ENCODE data around the gene MCAT. TPM values are rescaled to one million over a fixed set of nuclear protein-coding genes. Genes with fewer than 3 reads are reported as not detected.

MCAT gene
- polyA plus RNA-seq, 1 of the 3 experiments (the other 2 are of a cell fraction) = 12.0 TPM

DNA sequence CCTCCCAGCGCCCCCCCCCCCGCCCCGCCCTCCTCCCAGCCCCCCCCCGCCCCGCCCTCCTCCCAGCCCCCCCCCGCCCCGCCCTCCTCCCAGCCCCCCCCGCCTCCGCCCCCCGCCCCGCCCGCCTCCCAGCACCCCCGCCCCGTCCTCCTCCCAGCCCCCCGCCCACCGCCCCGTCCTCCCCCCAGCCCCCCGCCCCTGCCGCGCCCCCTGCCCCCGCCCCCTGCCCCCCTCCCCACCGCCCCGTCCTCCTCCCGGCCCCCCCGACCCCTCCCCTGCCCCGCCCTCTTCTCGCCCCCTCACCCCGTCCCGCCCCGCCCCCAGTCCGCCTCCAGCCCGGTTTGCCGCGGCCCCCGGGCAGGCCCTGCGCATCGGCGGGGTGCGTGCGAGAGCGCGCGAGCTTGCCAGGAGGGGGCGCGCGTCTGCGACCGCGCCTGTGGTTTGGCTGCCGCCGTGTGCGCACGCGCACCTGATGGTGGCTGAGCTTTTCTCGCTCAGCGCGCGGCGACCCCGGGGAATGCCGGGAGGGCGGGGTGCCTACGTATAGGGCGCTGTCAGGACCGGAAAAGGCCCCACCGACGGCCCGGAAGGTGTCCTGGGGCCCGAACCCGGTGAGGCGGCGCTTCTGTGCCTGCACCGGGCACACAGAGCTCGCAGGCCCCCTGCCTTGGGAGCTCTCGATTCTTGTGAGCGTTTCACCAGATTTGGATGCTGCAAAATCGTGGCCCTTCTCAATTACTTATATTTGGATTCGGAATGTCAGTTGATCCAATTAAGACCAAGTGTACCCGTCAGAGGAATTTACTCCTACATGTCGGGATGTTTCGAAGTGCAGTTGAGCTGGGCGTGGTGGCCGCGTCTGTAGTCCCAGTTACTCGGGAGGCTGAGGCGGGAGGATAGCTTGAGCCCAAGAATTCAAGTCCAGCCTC is 44.2 kb upstream of the MCAT start:
- Histone ChIP-seq H3K79me2 (ENCODE audit: insufficient read depth) (peaks cover 2% of the 10 kb centered on the region; the same call in 1 of the 2 replicates), H3K4me2 (peak overlapping the region; percentile 74), H3F3A (replicated peaks; ENCODE audit: insufficient read depth) (peaks cover 4% of the 10 kb centered on the region), H3K36me3 (replicated peaks in 1 of 2; ENCODE audit: control insufficient read depth in 1 of 2, insufficient read depth in 2 of 2, low read length in 1 of 2) (peaks cover 0 to under 1% of the 10 kb centered on the region in 2 experiments), H3K4me3 (ENCODE audit: low read depth in 2 of 2, low read length in 1 of 2) (peak overlapping the region; percentile 41 to 60), H2AFZ (ENCODE audit: low read depth) (peak overlapping the region; percentile 90; the same call in 1 of the 2 replicates), H3K27me3 (ENCODE audit: insufficient read depth) (no peaks in the 10 kb centered on the region), H3K27ac (ENCODE audit: low read depth in 2 of 2, low read length in 1 of 2) (peak overlapping the region; percentile 69 to 80), H3K9me2 (no peaks in the 10 kb centered on the region), H3K9me3 (no peaks in the 10 kb centered on the region), H3K4me1 (ENCODE audit: control insufficient read depth in 1 of 2, insufficient read depth in 2 of 2, low read depth in 1 of 2, low read length in 1 of 2) (peaks cover 0 to 10% of the 10 kb centered on the region in 2 experiments; a peak in 1 of 4 replicates), H3K9ac (peak overlapping the region; percentile 54; the same call in 1 of the 2 replicates), H4K20me1 (ENCODE audit: insufficient read depth) (no peaks in the 10 kb centered on the region)
- ChIA-PET POLR2A (interaction anchor here (0.6 to 1.0 kb wide), 6 partner anchors 8 to 1144 kb away, joined by 3 to 4 read pairs (median 3); no protein-coding TSS in a partner anchor), CTCF (interaction anchor here (1.1 to 1.3 kb wide), 5 partner anchors 13 to 158 kb away, joined by 3 to 6 read pairs (median 4); no protein-coding TSS in a partner anchor)
- DNase-seq = peak; percentile 92
- WGBS (ENCODE audit: low lambda C conversion rate) = 3% methylated on average over 7 of the region's 86 CpGs
- no peak for TF ChIP-seq JUND (IDR thresholded peaks at IDR 0.05)
- TF ChIP-seq GATA2 (CRISPR knock-in tag; IDR thresholded peaks at IDR 0.05) = no peak
- TF ChIP-seq, protein P1, sequence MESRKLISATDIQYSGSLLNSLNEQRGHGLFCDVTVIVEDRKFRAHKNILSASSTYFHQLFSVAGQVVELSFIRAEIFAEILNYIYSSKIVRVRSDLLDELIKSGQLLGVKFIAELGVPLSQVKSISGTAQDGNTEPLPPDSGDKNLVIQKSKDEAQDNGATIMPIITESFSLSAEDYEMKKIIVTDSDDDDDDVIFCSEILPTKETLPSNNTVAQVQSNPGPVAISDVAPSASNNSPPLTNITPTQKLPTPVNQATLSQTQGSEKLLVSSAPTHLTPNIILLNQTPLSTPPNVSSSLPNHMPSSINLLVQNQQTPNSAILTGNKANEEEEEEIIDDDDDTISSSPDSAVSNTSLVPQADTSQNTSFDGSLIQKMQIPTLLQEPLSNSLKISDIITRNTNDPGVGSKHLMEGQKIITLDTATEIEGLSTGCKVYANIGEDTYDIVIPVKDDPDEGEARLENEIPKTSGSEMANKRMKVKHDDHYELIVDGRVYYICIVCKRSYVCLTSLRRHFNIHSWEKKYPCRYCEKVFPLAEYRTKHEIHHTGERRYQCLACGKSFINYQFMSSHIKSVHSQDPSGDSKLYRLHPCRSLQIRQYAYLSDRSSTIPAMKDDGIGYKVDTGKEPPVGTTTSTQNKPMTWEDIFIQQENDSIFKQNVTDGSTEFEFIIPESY (IDR thresholded peaks at IDR 0.05; ENCODE audit: borderline replicate concordance, low read depth) = no peak
- no peak for TF ChIP-seq FOSL2 (IDR thresholded peaks at IDR 0.05; ENCODE audit: borderline replicate concordance, low read depth)
- peak; percentile 24; the same call in 1 of the 2 replicates for TF ChIP-seq SMC3 (IDR thresholded peaks at IDR 0.05; ENCODE audit: low read depth, low read length)
- no peak for TF ChIP-seq FOXJ3 (CRISPR knock-in tag; IDR thresholded peaks at IDR 0.05)
- peak; percentile 72 for TF ChIP-seq NRF1 (IDR thresholded peaks at IDR 0.05; ENCODE audit: low read depth, low read length)
- TF ChIP-seq ELF1 (IDR thresholded peaks at IDR 0.05) = no peak
- peak; percentile 53 for TF ChIP-seq CHD2 (IDR thresholded peaks at IDR 0.05; ENCODE audit: low read length, partially characterized antibody)
- TF ChIP-seq GABPA (IDR thresholded peaks at IDR 0.05; ENCODE audit: low read depth) = peak; percentile 84
- TF ChIP-seq RCOR1 (IDR thresholded peaks at IDR 0.05; ENCODE audit: low read length) = no peak
- TF ChIP-seq, protein P2, sequence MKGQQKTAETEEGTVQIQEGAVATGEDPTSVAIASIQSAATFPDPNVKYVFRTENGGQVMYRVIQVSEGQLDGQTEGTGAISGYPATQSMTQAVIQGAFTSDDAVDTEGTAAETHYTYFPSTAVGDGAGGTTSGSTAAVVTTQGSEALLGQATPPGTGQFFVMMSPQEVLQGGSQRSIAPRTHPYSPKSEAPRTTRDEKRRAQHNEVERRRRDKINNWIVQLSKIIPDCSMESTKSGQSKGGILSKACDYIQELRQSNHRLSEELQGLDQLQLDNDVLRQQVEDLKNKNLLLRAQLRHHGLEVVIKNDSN (IDR thresholded peaks at IDR 0.05; ENCODE audit: borderline replicate concordance, low read depth) = no peak
- TF ChIP-seq TEAD4 (IDR thresholded peaks at IDR 0.05; ENCODE audit: borderline replicate concordance, insufficient read depth) = no peak
- TF ChIP-seq TAF1 (IDR thresholded peaks at IDR 0.05; ENCODE audit: borderline replicate concordance, low read depth, low read length) = peak; percentile 46; the same call in 1 of the 2 replicates
- no peak for TF ChIP-seq EZH2phosphoT487 (IDR thresholded peaks at IDR 0.05; ENCODE audit: borderline replicate concordance, low read depth)
- TF ChIP-seq POLR2AphosphoS5 (IDR thresholded peaks at IDR 0.05; ENCODE audit: low read depth, low read length) = peak; percentile 72
- no peak for TF ChIP-seq SIN3A (IDR thresholded peaks at IDR 0.05; ENCODE audit: borderline replicate concordance, low read depth, low read length)
- no peak for TF ChIP-seq MXI1 (IDR thresholded peaks at IDR 0.05; ENCODE audit: low read depth, low read length)
- TF ChIP-seq YY1 (IDR thresholded peaks at IDR 0.05; ENCODE audit: low read depth) = 0 out of 2 replicates have a peak, but pooled peaks have one; percentile 29
- no peak for TF ChIP-seq RXRA (IDR thresholded peaks at IDR 0.05; ENCODE audit: borderline replicate concordance, low read depth)
- TF ChIP-seq, protein P3, sequence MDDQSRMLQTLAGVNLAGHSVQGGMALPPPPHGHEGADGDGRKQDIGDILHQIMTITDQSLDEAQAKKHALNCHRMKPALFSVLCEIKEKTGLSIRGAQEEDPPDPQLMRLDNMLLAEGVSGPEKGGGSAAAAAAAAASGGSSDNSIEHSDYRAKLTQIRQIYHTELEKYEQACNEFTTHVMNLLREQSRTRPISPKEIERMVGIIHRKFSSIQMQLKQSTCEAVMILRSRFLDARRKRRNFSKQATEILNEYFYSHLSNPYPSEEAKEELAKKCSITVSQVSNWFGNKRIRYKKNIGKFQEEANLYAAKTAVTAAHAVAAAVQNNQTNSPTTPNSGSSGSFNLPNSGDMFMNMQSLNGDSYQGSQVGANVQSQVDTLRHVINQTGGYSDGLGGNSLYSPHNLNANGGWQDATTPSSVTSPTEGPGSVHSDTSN (IDR thresholded peaks at IDR 0.05) = no peak
- TF ChIP-seq RAD21 (IDR thresholded peaks at IDR 0.05; ENCODE audit: low read length) = no peak
- TF ChIP-seq, protein P4, sequence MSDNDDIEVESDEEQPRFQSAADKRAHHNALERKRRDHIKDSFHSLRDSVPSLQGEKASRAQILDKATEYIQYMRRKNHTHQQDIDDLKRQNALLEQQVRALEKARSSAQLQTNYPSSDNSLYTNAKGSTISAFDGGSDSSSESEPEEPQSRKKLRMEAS (IDR thresholded peaks at IDR 0.05; ENCODE audit: low read depth) = peak; percentile 42; the same call in 1 of the 2 replicates
- TF ChIP-seq RFX5 (IDR thresholded peaks at IDR 0.05; ENCODE audit: low read length) = no peak
- TF ChIP-seq, protein P5, sequence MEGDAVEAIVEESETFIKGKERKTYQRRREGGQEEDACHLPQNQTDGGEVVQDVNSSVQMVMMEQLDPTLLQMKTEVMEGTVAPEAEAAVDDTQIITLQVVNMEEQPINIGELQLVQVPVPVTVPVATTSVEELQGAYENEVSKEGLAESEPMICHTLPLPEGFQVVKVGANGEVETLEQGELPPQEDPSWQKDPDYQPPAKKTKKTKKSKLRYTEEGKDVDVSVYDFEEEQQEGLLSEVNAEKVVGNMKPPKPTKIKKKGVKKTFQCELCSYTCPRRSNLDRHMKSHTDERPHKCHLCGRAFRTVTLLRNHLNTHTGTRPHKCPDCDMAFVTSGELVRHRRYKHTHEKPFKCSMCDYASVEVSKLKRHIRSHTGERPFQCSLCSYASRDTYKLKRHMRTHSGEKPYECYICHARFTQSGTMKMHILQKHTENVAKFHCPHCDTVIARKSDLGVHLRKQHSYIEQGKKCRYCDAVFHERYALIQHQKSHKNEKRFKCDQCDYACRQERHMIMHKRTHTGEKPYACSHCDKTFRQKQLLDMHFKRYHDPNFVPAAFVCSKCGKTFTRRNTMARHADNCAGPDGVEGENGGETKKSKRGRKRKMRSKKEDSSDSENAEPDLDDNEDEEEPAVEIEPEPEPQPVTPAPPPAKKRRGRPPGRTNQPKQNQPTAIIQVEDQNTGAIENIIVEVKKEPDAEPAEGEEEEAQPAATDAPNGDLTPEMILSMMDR (IDR thresholded peaks at IDR 0.05) = peak; percentile 42
- no peak for TF ChIP-seq NFIC (IDR thresholded peaks at IDR 0.05; ENCODE audit: borderline replicate concordance)
- no peak for TF ChIP-seq TCF12 (IDR thresholded peaks at IDR 0.05)

All from SK-N-SH (cell line).